ENCODE data around the gene SFXN4. TPM values are rescaled to one million over a fixed set of nuclear protein-coding genes. Genes with fewer than 3 reads are reported as not detected.

The SFXN4 gene
- total RNA-seq, 1 experiment from 2014 or later: 72.9 TPM

- peaks cover 21% of the 10 kb centered on the region for H3K4me1 ChIP-seq (ENCODE audit: insufficient read depth, low read length, poor library complexity, severe bottlenecking)
- TF ChIP-seq CTCF (conservative IDR thresholded peaks at IDR 0.05; ENCODE audit: low read depth, low read length) (no peak), EZH2 (IDR thresholded peaks at IDR 0.05; ENCODE audit: borderline replicate concordance, low read depth, low read length, poor library complexity, severe bottlenecking) (no peak)
- CTCF ChIA-PET: no interaction called here
- peak overlapping the region; percentile 94 for H3K27ac ChIP-seq (ENCODE audit: low read depth, low read length, poor library complexity, severe bottlenecking)
- peaks cover 35% of the 10 kb centered on the region for H3K36me3 ChIP-seq (ENCODE audit: insufficient read depth, low read length, poor library complexity, severe bottlenecking)
- DNase-seq (ENCODE audit: low spot score): no peak
- no TSS peak for BruUV-seq (replicated peaks)
- H3K4me3 ChIP-seq (ENCODE audit: low read depth, low read length, poor library complexity, severe bottlenecking): peak overlapping the region; percentile 70
- H3K9me3 ChIP-seq (ENCODE audit: low read depth, low read length, poor library complexity, severe bottlenecking): no peaks in the 10 kb centered on the region
- H3K27me3 ChIP-seq (replicated peaks; ENCODE audit: insufficient read depth, low read depth, low read length, poor library complexity): no peaks in the 10 kb centered on the region
- intact Hi-C loops (cut with micrococcal nuclease; ENCODE audit: unreplicated experiment): no loop called here
- POLR2A ChIA-PET (ENCODE audit: low non-redundant PET): no interaction called here
These were observed 12.3 kb upstream of the SFXN4 start for GRCh38 chr10:119177708-119178371.

- TSS peak; percentile 20 for BruUV-seq (replicated peaks)
- ChIA-PET CTCF (no interaction called here), POLR2A (ENCODE audit: low non-redundant PET) (no interaction called here)
- TF ChIP-seq CTCF (conservative IDR thresholded peaks at IDR 0.05; ENCODE audit: low read depth, low read length): no peak
- no peak for TF ChIP-seq EZH2 (IDR thresholded peaks at IDR 0.05; ENCODE audit: borderline replicate concordance, low read depth, low read length, poor library complexity, severe bottlenecking)
- DNase-seq (ENCODE audit: low spot score): no peak
- no peaks in the 10 kb centered on the region for H3K9me3 ChIP-seq (ENCODE audit: low read depth, low read length, poor library complexity, severe bottlenecking)
- no peak overlapping the region for H3K27ac ChIP-seq (ENCODE audit: low read depth, low read length, poor library complexity, severe bottlenecking)
- intact Hi-C loops (cut with micrococcal nuclease; ENCODE audit: unreplicated experiment): no loop called here
- H3K4me1 ChIP-seq (ENCODE audit: insufficient read depth, low read length, poor library complexity, severe bottlenecking): peaks cover 21% of the 10 kb centered on the region
- no peak overlapping the region for H3K4me3 ChIP-seq (ENCODE audit: low read depth, low read length, poor library complexity, severe bottlenecking)
- H3K27me3 ChIP-seq (replicated peaks; ENCODE audit: insufficient read depth, low read depth, low read length, poor library complexity): no peaks in the 10 kb centered on the region
- H3K36me3 ChIP-seq (ENCODE audit: insufficient read depth, low read length, poor library complexity, severe bottlenecking): peaks cover 51% of the 10 kb centered on the region
These were observed 10.7 kb upstream of the SFXN4 start for GRCh38 chr10:119176166-119176565.

GRCh38 chr10:119174109-119174508 lies 8.6 kb upstream of the SFXN4 start:
- CTCF ChIA-PET: no interaction called here
- no peak for DNase-seq (ENCODE audit: low spot score)
- no peaks in the 10 kb centered on the region for H3K9me3 ChIP-seq (ENCODE audit: low read depth, low read length, poor library complexity, severe bottlenecking)
- intact Hi-C loops (cut with micrococcal nuclease; ENCODE audit: unreplicated experiment): no loop called here
- POLR2A ChIA-PET (ENCODE audit: low non-redundant PET): no interaction called here
- H3K4me1 ChIP-seq (ENCODE audit: insufficient read depth, low read length, poor library complexity, severe bottlenecking): peaks cover 19% of the 10 kb centered on the region
- H3K27me3 ChIP-seq (replicated peaks; ENCODE audit: insufficient read depth, low read depth, low read length, poor library complexity): no peaks in the 10 kb centered on the region
- no peak overlapping the region for H3K4me3 ChIP-seq (ENCODE audit: low read depth, low read length, poor library complexity, severe bottlenecking)
- H3K27ac ChIP-seq (ENCODE audit: low read depth, low read length, poor library complexity, severe bottlenecking): no peak overlapping the region
- peaks cover 67% of the 10 kb centered on the region for H3K36me3 ChIP-seq (ENCODE audit: insufficient read depth, low read length, poor library complexity, severe bottlenecking)
- TF ChIP-seq EZH2 (IDR thresholded peaks at IDR 0.05; ENCODE audit: borderline replicate concordance, low read depth, low read length, poor library complexity, severe bottlenecking) (no peak), CTCF (conservative IDR thresholded peaks at IDR 0.05; ENCODE audit: low read depth, low read length) (no peak)
- BruUV-seq (replicated peaks): no TSS peak
